Esophagus squamous epithelium (tissue), 4 donors: ENCODE results near the gene TEKT5.

Experiments
- CTCF ChIP-seq, 6 experiments: fragments of 450-650 bp in 4 of 6; fragments of 200-600 bp in 2 of 6; sonication (generic) in 2 of 6; IDR thresholded peaks; one replicate each; pipeline ENCODE4 v1.5.1; 2016 to 2019; ENCODE audit warnings: antibody characterized with exemption in 6 of 6, mild to moderate bottlenecking in 4 of 6, moderate library complexity in 4 of 6
- POLR2A ChIP-seq, 4 donors: fragments of 450-650 bp; IDR thresholded peaks; one replicate each; pipeline ENCODE4 v1.6.1; 2017; ENCODE audit warnings: antibody characterized with exemption in 4 of 4, mild to moderate bottlenecking in 4 of 4, moderate library complexity in 3 of 4

GRCh38 chr16:10637337-10638037 lies 57.2 kb downstream of the TEKT5 start:
- no peak for TF ChIP-seq CTCF (IDR thresholded peaks at IDR 0.05)
- TF ChIP-seq POLR2A (IDR thresholded peaks at IDR 0.05): no peak
